ENCODE results near the gene SHTN1.

DNA sequence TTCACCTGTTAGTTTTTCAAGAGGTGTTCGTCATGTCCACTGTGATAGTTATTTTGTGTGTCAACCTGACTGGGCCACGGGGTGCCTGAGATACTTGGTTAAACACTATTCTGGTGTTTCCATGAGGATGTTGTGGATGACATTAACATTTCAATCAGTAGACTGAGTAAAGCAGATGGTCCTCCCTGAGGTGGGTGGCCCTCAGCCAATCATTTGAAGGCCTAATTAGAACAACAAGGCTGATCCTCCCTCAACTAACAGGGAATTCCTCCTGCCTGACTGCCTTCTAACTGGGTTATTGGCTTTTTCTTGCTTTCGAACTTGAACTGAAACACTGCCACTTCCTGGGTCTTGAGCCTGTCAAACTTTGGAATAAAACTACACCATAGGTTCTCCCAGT, 79.9 kb downstream of the SHTN1 start:
- TF ChIP-seq ZNF384 (IDR thresholded peaks at IDR 0.05) (no peak), BHLHE40 (IDR thresholded peaks at IDR 0.05; ENCODE audit: borderline replicate concordance) (no peak), ARNT (IDR thresholded peaks at IDR 0.05) (no peak), FOXK2 (IDR thresholded peaks at IDR 0.05) (no peak), LEF1 (IDR thresholded peaks at IDR 0.05; ENCODE audit: borderline replicate concordance) (no peak), SUZ12 (IDR thresholded peaks at IDR 0.05) (no peak), TARDBP (IDR thresholded peaks at IDR 0.05) (no peak), FOXA1 (IDR thresholded peaks at IDR 0.05) (no peak), SP1 (IDR thresholded peaks at IDR 0.05) (no peak), NFRKB (IDR thresholded peaks at IDR 0.05) (no peak), FOXM1 (IDR thresholded peaks at IDR 0.05; ENCODE audit: borderline replicate concordance) (no peak)
- TF ChIP-seq, protein P1, sequence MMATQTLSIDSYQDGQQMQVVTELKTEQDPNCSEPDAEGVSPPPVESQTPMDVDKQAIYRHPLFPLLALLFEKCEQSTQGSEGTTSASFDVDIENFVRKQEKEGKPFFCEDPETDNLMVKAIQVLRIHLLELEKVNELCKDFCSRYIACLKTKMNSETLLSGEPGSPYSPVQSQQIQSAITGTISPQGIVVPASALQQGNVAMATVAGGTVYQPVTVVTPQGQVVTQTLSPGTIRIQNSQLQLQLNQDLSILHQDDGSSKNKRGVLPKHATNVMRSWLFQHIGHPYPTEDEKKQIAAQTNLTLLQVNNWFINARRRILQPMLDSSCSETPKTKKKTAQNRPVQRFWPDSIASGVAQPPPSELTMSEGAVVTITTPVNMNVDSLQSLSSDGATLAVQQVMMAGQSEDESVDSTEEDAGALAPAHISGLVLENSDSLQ (IDR thresholded peaks at IDR 0.05): no peak
